Measurements from ENCODE around the gene ROR2.

Gene ROR2

DNA sequence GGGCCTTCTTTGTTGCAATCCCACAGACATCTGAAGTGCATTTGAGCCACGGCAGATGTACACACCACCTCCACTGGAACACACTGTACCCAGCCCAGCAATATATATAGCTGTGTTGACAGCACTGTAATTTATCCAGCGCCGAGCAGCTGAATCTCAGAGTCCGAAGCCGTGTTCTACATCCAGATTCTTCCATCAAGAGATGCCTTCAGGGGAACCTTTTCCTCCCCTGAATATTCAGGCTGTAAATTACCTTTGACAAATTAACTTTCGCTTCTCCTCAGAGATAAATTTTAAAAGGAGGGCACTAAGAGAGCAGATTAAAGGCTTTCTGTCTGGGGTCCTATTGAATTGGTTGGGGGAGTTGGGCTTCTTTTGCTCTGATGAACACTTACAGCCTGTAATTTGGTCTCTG is 76.4 kb downstream of the ROR2 start:
- no peak for DNase-seq (ENCODE audit: low read depth in 2 of 2)

DNA sequence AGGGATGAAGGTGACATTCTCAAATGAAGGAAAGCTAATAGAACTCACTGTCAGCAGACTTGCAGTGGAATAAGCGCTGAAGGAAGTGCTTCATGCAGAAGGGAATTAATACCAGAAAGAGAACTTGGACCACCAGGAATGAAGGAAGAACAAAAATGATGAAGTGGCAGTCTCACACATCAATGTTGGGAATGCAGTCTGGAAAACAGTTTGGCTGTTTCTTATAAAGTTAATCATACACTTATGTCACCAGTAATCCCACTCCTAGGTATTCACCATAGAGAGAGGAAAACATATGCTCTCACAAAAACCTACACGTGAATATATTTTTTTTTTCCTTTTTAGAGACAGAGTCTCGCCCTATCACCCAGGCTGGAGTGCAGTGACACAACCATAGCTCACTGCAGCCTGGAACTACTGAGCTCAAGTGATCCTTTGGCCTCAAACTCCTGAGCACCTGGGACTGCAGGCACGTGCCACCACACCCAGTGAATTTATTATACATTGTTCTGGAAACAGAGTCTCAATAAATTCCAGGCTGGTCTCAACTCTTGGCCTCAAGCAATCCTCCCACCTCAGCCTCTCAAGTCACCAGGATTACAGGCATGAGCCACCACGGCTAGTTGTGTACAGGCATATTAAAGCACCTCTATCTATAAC is 81.2 kb downstream of the ROR2 start:
- DNase-seq (ENCODE audit: low read depth in 2 of 2) = peak; percentile 51 to 62

DNA sequence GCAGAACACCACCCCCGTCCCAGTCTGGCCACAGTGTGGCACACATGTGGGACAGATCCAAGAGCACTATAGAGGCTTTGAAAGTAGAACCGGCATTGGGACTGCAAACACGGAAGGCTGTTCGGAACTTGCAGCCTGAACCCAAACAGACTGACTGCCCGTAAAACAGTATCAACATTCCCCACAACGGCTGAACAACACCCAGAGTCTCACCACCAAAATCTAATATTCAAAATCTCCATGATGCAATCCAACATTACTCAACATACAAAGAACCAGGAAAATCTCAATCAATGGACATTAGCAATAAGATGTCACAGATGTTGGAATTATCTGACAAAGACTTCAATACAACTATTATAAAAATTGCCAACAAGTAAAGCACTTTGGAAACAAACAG is 82.3 kb downstream of the ROR2 start:
- DNase-seq (ENCODE audit: low read depth in 2 of 2) = no peak

DNA sequence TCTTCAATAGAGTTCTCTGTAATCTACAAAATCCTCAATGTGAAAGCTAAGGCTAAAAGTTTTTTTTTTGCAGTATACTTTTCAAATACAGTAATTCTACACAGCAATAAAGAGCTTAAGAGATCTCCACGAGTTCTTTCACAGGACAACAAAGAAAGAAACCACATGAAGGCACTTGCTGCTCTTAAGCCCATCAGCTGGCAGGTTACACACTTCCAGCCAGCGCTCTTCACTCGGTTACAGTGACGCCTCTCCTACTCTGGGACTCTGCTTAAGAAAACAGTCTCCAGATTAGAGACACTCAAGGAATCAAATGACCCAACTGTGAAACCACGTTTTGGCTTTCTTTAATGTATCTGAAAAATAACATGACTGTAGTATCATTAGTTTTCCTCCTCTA is 85.0 kb downstream of the ROR2 start:
- no peak for DNase-seq (ENCODE audit: low read depth in 2 of 2)

DNA sequence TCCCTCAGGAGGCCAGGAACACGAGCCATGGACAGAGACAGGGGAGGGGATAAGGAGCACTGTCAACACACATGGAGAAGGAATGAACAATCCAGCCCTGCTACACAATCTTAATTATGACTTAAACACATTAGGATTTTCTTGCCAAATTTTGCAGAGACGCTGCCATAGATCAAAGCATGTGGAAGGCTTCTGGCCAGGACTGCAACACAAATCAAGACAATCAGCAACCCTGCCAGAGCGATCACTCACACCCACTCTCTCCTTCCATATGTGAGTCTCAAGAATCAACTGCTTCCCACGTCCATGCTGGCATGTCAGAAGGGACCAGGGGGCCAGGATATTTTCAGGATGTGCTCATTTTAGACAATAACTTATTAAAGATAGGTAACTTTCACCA is 85.6 kb downstream of the ROR2 start:
- peak; percentile 86 to 87 for DNase-seq (ENCODE audit: low read depth in 2 of 2)

DNA sequence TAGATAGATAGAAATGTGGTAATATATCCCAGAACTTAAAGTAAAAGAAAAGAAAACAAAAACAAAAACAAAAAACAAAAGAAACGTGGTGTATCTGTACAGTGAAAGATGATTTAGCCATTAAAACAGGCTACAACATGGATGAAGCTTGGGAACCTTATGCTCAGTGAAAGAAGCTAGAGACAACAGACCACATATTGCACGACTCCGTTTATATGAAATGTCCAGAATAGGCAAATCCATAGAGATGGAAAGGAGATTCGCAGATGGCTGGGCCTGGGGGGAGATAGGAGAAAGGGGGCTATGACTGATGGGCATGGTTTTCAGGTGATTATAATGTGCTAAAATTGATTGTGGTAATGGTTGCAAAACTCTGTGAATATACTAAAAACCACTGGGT is 86.6 kb downstream of the ROR2 start:
- DNase-seq (ENCODE audit: low read depth in 2 of 2) = no peak

DNA sequence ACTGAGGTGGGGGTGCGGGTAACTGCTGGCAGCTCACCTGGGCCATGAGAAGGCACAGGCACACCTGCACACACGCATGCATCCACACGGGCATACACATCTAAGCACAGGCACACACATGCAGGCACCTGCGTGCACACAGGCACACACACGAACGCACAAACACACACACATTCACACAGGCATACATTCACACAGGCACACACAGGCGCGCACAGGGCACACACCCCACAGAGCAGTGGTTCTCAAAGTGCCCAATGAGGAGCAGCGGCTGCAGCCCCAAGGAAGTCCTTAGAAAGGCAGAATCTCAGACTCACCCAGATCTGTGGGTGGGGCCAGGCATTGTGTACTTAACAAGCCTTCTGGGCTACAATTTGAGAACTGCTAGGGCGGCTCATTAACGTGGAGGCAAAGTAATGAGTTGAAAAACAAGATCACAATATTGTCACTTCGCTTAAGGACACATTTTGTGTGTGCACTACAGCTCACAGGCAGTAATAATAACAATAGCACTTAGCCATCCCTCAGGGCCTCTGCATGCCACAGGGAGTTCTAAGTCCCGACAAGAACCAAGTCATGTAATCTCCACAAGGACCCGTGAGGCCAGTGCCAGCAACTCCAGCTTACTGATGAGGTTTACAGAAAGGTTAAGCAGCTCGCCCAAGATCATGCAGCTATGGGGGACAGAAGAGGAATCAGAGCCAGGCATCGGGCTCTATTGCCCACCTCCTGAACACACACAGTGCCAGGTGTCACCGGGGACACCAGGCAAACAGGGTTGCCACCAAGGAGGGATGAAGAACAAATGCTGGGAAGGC is 91.6 kb downstream of the ROR2 start:
- DNase-seq (ENCODE audit: low read depth in 2 of 2) = no peak

DNA sequence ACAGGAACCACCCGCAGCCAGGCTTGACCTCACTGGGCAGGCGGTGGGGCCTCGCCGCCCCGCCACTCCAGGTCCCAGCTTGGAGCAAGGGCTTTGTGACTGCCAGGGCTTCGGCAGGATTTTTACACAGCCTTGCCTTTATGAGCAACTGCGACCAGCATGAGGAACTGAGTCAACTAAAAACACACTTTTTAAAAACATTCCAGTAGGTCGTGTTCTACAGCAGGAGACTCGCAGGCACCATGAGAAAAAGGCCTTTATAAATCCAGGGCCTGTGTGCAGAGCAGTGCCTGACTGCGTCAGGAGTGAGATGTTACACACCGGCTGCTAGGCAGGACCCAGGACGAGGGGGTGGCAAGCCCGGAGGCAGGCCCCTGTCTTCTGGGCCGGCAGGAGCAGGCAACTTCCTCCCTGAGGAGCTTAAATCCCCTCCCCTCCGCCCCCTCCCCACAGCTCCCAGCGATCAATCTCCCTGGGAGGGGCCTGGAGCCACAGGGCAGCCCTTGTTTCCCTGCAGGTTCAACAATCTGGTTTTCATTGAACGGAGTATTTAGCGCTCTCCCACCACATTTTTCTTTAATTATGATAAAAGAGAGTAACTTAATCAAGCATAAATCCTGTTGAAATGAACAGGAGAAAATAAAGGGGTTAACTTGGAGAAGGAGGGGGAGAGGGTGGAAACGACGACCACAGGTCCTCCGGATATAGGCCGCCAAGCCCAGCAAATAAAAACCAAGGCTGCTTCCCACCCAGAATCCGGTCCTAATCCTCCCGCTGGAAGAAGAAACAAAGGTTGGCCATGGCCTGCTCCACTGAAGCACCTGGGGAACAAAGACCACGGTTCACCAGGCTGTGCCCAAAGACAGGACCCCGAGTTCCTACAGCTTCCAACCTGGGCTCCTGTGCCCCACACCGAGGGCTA is 92.5 kb downstream of the ROR2 start:
- peak in 1 of 2 experiments; percentile 33 for DNase-seq (ENCODE audit: low read depth in 2 of 2)

DNA sequence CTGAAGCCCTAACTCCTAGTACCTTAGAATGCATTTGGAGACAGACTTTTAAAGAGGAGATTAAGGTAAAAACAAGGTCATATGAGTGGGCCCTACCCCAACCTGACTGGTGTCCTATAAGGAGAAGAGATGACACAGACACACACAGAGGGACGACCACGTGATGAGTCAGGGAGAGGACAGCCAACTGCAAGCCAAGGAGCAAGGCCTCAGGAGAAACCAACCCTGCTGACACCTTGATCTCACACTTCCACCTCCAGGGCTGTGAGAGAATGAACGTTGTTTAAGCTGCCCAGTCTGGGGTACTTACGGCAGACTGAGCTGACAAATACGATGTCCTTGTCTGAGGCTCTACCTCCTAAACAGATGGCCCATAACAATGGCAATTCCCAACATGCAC is 93.6 kb downstream of the ROR2 start:
- DNase-seq (ENCODE audit: low read depth in 2 of 2) = no peak

DNA sequence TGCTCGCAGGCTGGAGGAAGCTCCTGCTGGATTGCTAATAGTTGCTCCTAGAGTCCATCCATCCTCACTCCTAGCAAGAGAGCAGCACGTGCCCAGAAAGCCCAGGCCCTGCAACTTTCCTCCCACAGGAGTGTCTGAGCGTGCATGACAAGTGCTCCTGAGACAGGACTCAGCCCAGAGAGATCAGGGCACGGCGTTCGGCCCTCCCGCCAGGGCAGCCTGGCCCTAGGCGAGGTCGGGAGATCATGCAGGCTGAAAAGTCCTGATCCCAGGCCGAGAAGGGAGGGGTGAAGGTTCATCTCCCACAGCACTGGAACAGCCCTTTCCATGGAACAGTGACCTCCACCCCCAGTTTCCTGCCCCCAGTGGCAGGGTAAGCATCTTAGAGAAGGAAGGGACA is 94.8 kb downstream of the ROR2 start:
- no peak for DNase-seq (ENCODE audit: low read depth in 2 of 2)

DNA sequence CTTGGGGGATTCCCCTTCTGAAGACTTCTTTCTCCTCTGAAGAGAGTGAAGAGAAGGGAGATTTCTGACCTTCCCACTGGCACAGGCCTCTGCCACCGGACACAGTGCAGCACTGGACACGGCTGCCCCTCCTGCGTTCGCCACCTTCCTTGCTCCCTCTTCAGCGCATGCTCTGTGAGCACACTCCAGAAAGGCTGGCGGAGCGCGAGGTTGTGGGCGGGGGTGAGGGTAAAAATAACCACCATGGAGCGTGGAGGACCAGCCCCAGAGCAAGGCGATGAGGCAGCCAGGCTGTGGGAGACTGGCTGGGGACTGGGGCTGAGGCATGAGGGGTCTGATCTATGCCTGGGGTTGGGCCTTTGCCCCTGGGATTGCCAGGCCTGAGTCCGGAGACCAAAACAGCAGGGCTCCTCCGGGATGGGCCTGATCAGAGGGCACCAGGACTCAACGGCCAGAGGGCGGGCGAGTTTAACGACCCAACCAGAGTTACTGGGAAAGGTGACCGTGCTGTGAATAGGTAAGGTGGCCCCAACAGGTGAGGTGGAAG is 97.2 kb downstream of the ROR2 start:
- DNase-seq (ENCODE audit: low read depth in 2 of 2) = no peak

DNA sequence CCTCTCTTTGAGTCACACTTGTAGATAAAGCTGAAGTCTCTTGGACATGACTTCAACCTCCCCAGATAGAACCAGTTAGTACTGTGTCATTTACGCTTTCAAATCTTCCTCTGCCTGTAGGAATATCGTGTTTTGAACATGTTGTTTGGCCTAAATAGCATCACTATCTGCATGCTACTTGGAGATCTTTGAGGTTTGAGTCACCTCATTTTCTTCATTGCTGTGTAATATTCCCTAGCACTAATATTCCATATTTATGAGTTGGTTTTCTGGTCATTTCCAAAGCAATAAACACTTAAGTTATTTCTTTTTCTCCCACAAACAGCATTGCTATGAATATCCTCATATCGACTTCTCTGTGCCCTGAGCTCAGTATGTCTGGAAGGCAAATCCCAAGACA is 100.3 kb downstream of the ROR2 start:
- DNase-seq (ENCODE audit: low read depth in 2 of 2) = no peak

DNA sequence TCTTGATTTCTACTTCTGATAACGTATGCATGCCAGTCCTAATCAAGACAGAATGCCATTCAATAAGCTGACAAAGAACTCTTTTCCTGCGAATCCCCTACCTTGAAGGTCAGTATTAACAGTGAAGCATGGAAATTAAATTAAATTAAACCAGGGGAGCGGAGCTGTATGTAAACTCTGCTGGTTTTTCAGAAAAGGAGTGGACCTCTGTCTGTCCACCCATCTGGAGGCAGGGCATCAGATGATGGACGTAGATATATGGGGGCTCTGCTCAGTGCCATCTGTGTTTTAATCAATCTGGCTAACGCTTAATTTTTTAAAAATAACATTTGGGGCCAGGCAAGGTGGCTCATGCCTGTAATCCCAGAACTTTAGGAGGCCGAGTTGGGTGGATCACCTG is 101.9 kb downstream of the ROR2 start:
- no peak for DNase-seq (ENCODE audit: low read depth in 2 of 2)

DNA sequence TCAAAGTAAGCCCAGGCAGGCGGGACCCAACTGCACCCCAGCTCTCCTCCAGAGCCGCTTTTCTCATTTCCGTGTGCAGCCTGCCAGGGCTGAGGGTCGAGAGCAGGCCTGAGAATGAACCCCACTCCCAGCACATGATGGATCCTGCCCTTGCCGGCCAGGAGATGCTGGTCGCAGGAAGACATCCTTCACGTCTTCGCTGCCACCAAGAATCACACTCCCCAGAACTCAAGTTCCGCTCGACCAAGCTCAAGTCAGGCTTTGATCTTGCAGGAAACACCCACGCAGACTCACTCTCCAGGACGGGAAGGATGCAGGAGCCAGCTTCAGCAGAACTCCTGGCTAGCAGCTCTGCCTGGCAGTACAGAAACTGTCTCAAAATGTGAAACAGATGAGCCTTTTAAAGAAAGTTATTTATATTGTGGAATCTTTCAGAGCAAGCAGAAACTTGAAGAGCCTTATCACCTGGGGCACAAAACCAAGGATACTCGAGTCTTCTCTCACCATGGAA is 102.4 kb downstream of the ROR2 start:
- DNase-seq (ENCODE audit: low read depth in 2 of 2) = no peak

DNA sequence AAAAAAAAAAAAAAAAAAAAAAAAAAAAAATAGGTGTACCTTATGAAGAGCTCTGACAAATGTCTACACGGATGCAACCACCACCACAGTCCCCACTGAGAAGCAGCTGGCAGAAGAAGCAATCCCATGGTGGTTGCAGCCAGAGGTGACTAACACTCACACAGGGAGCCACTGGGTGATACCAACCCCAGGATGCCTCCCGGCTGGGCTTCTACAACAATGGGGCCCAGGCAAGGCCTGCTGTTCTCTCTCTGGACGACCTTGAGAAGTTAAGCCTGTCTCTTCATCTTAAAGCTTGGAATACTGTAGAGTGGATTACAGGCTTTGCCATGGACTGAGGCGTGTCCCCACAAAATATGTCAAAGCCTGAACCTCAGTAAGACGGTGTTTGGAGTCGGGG is 104.1 kb downstream of the ROR2 start:
- DNase-seq (ENCODE audit: low read depth in 2 of 2) = no peak

DNA sequence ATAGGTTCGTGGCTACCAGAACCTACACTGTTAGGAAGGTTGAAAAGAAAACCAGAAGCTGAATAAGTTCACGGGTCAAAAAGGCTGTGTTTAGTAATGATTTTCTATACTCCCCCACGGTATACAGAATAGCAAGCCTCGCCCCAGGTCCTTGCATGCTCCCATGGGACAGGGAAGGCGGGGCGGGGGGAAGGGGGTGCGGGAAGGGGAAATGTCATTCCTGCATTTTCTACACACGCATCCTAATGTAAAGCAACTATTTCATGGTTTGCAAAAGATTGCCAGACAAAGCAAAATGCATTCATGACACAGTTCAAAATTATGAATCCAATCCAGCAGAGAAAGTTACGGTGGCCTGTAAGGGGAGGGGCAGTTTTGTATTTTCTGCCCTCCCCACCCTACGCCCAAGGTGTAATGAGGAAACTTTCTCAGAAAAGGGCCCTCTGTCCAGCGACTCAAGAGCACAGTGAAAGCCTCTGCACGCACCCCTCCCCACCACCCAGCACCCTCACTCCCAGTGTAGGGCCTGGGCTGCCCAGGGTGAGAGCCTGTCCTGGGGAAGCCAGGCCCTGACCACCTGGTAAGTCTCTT is 105.2 kb downstream of the ROR2 start:
- no peak for DNase-seq (ENCODE audit: low read depth in 2 of 2)

DNA sequence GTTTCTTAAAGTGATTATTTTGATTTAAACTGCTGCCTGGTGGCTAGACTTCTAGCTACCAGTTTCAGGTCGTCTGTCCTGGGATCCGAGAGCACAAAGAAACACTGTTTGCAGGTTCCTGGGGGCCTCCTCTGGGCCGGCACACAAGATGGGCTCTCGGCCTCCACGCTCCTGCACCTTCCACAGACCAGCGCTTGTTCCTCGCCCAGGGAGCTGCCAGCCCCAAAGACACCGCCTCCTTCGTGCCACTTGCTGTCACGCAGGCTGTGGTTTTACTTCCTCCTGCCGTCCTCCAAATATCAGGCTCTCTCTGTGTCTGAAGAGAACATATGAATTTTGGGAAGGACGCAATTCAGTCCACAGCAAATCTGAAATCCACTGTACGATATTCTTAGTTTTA is 105.8 kb downstream of the ROR2 start:
- DNase-seq (ENCODE audit: low read depth in 2 of 2) = no peak

DNA sequence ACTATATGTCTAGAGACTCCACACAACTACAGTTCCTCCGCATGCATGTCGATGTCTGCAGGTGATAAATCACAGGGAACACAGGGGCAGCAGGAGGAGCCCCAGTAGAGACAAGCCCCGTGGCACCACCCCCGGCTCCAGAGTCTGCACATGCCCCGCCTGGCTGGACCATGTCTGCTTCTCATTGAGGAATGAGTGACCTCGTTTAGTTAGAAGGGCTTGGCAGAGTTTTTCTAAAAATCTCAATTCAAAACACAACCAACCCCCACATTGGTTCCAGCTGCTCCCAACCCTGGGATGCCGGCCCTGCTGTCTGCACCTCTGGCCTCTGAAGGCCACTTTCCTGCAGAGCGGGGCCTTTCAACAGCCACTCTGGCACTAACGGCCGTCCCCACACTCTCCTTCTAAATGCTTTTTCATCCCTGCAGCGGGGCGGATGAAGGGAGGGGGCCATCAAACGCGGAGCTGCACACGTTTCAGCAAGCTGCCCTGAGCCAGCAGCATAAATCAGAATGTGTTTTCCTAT is 106.3 kb downstream of the ROR2 start:
- no peak for DNase-seq (ENCODE audit: low read depth in 2 of 2)

DNA sequence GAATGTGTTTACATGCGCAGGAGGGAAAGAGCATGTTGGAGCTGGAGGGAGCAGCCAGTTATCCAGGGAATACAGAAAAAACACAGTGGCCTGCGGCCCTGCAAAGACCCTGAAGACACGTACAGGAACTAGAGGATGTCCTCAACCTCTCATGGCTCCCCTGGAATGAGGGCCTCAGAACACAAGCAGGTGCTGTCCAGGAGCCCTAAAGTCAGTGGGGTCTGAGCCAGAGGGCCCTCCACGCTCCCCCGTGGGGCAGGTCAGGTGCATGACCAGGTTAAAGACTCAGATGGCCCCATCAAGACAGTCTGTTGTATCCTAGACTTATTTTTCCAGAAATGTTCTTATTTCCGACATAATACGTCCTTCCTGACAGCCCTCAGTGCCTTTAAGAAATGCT is 106.9 kb downstream of the ROR2 start:
- DNase-seq (ENCODE audit: low read depth in 2 of 2) = no peak

DNA sequence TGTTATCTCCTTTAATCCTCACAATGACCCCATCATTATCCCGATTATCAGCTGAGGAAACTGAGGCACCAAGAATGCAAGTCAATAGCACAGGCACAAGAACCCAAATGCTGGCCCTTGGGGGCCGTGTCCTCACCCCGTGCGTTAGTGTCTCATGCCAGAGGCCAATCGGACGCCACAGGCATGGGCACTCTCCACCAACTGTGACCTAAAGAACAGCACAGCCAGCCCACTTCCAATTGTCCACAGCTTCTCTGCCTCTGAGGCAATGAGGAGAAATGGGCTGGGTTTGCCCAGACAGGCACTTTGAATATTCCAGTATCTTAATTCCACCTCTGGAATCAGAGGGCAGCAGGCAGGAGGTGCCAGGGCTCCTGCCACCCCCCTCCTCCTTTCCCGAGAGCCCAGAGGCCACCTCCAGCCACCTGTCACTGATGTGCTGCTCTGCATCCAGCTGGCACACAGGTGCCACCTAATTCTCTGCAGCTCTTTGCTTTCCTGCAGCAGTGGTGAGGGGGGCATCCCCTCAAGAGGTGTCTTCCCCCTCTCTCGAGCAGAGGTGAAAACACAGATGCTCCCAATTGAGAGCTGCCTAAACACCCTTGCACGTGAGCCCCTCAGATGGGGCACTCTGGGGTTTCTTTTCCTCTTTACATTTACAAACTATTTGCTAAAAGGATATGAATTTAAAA is 107.5 kb downstream of the ROR2 start:
- no peak for DNase-seq (ENCODE audit: low read depth in 2 of 2)

DNA sequence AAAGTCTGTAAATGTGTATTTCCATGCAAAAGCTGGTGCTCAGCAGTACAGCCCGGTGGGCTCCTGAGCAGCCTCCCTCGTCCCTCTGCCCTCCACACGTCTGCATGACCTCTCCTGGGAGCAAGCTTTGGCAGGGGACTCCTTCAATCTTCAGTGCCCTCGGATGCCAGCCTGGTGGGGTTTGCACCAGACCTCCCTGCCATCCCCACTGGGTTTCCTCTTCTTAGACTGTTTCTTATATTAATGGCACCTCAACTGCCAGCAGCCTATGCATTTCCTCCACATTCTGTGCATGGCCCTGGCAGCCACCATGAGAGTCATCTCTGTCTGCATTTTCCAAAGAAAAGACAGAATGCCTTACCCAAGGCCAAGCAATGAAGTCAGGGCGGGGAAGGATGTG is 108.4 kb downstream of the ROR2 start:
- no peak for DNase-seq (ENCODE audit: low read depth in 2 of 2)

Measured in fibroblast of skin of left biceps (primary cell).